Measurements from ENCODE around the gene CXCL6. TPM values are rescaled to one million over a fixed set of nuclear protein-coding genes. Genes with fewer than 3 reads are reported as not detected.

Gene CXCL6
- total RNA-seq, 1 experiment from 2014 or later: 23.4 TPM

DNA sequence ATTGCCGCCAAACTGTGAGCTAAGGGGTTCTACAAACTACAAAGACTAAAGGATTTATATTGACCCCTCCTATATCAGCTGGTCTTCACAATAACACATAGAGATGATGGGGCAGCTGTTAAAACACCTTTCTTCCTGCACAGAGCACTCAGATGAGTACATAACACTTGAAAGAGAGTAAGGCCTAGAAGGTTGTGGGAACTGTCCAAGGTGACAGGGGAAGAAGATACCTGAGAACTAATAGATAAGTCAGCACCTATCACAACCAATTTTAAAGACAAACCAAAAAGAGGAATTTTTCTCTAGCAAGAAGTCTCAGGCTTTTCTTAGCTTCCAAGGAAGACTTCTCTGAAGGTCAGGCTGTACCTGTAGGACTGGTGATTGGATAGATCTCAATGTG is 19.1 kb upstream of the CXCL6 start:
- no peak for TF ChIP-seq EZH2 (IDR thresholded peaks at IDR 0.05; ENCODE audit: low read length, unreplicated experiment)
- TF ChIP-seq, protein P1, sequence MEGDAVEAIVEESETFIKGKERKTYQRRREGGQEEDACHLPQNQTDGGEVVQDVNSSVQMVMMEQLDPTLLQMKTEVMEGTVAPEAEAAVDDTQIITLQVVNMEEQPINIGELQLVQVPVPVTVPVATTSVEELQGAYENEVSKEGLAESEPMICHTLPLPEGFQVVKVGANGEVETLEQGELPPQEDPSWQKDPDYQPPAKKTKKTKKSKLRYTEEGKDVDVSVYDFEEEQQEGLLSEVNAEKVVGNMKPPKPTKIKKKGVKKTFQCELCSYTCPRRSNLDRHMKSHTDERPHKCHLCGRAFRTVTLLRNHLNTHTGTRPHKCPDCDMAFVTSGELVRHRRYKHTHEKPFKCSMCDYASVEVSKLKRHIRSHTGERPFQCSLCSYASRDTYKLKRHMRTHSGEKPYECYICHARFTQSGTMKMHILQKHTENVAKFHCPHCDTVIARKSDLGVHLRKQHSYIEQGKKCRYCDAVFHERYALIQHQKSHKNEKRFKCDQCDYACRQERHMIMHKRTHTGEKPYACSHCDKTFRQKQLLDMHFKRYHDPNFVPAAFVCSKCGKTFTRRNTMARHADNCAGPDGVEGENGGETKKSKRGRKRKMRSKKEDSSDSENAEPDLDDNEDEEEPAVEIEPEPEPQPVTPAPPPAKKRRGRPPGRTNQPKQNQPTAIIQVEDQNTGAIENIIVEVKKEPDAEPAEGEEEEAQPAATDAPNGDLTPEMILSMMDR (conservative IDR thresholded peaks at IDR 0.05; ENCODE audit: low read depth, low read length): no peak
- TF ChIP-seq EZH2phosphoT487 (IDR thresholded peaks at IDR 0.05; ENCODE audit: borderline replicate concordance, low read length): no peak
- peak; percentile 37 for DNase-seq
- Histone ChIP-seq H3K27me3 (ENCODE audit: low read length) (no peaks in the 10 kb centered on the region), H3K4me3 (ENCODE audit: low read length) (no peak overlapping the region), H3K27ac (ENCODE audit: low read length) (peak overlapping the region; percentile 95), H3F3A (ENCODE audit: low read length, unreplicated experiment) (peaks cover 9% of the 10 kb centered on the region), H4K20me1 (ENCODE audit: low read length) (no peaks in the 10 kb centered on the region), H3K79me2 (ENCODE audit: low read length) (no peaks in the 10 kb centered on the region), H3K4me2 (ENCODE audit: low read length) (peak overlapping the region; percentile 23), H2AFZ (ENCODE audit: low read length) (no peak overlapping the region), H3K9ac (ENCODE audit: low read length) (peak overlapping the region; percentile 19; the same call in 1 of the 2 replicates), H3K4me1 (ENCODE audit: insufficient read depth, low read length) (peaks cover 47% of the 10 kb centered on the region), H3K9me3 (ENCODE audit: low read length) (no peaks in the 10 kb centered on the region), H3K9me2 (replicated peaks; ENCODE audit: low read length) (no peaks in the 10 kb centered on the region), H3K36me3 (ENCODE audit: low read depth, low read length) (no peaks in the 10 kb centered on the region)
- no peak for ATAC-seq
- BruUV-seq (replicated peaks): no TSS peak
- CTCF ChIA-PET: no interaction called here
- intact Hi-C loops (cut with micrococcal nuclease): loop anchor here (2.0 kb wide), 1 partner anchor 47 kb away; no protein-coding TSS in a partner anchor
- POLR2A ChIA-PET (ENCODE audit: unreplicated experiment): no interaction called here

DNA sequence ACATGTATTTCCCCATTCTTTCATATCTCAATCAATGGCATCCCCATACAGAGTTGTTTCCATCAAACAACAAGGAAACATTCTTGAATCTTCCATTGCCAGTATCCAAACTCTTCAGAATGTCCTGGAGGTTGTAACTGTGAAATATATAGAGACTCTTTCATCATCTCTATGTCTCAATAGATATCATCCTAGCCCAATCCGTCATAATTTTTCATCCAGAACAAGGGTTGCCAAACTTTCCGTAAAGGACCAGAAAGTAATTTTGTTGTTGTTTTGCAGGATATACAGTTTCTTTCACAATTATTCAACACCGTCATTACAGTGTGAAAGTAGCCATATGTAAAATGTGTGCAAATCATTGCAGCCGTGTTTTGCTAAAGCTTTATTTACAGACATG is 15.2 kb upstream of the CXCL6 start:
- no peak overlapping the region for H3K4me2 ChIP-seq (ENCODE audit: low read length)
- intact Hi-C loops (cut with micrococcal nuclease): no loop called here
- no peak overlapping the region for H3K4me3 ChIP-seq (ENCODE audit: low read length)
- H3K27me3 ChIP-seq (ENCODE audit: low read length): no peaks in the 10 kb centered on the region
- ATAC-seq (no peak), DNase-seq (no peak)
- H3K9ac ChIP-seq (ENCODE audit: low read length): no peak overlapping the region
- BruUV-seq (replicated peaks): no TSS peak
- no peaks in the 10 kb centered on the region for H3K79me2 ChIP-seq (ENCODE audit: low read length)
- POLR2A ChIA-PET (ENCODE audit: unreplicated experiment): no interaction called here
- H4K20me1 ChIP-seq (ENCODE audit: low read length): no peaks in the 10 kb centered on the region
- no peak overlapping the region for H2AFZ ChIP-seq (ENCODE audit: low read length)
- H3K27ac ChIP-seq (ENCODE audit: low read length): no peak overlapping the region
- TF ChIP-seq EZH2phosphoT487 (IDR thresholded peaks at IDR 0.05; ENCODE audit: borderline replicate concordance, low read length): no peak
- no peaks in the 10 kb centered on the region for H3K36me3 ChIP-seq (ENCODE audit: low read depth, low read length)
- no peaks in the 10 kb centered on the region for H3K9me3 ChIP-seq (ENCODE audit: low read length)
- CTCF ChIA-PET: no interaction called here
- peaks cover 22% of the 10 kb centered on the region for H3K4me1 ChIP-seq (ENCODE audit: insufficient read depth, low read length)
- no peaks in the 10 kb centered on the region for H3K9me2 ChIP-seq (replicated peaks; ENCODE audit: low read length)
- H3F3A ChIP-seq (ENCODE audit: low read length, unreplicated experiment): no peaks in the 10 kb centered on the region

DNA sequence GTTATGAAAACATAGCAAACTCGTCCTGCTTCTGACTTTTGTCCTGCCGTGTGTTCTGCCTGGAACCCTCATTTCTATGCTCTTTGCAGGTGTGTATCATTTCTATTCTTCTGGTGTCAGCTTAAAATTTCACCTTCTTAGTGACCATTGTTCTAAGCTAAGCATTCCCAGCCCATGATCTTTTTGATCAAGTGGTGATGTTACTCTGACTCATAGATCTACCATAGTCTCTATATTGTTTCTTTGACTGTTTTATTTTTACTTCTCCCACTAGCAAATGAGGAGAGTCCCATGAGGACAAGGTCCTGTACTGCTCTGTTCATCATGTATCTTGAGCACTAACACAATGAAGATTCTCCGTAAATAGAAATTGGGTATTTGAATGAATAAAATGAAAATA is 14.1 kb upstream of the CXCL6 start:
- ATAC-seq (peak; percentile 72), DNase-seq (peak; percentile 60)
- H3K9me2 ChIP-seq (replicated peaks; ENCODE audit: low read length): no peaks in the 10 kb centered on the region
- CTCF ChIA-PET: interaction anchor here (0.6 to 0.7 kb wide), 2 partner anchors 42 to 148 kb away, joined by 4 to 8 read pairs; no protein-coding TSS in a partner anchor
- intact Hi-C loops (cut with micrococcal nuclease): no loop called here
- peaks cover 1% of the 10 kb centered on the region; the same call in 1 of the 2 replicates for H3K36me3 ChIP-seq (ENCODE audit: low read depth, low read length)
- no peaks in the 10 kb centered on the region for H4K20me1 ChIP-seq (ENCODE audit: low read length)
- BruUV-seq (replicated peaks): no TSS peak
- H3K79me2 ChIP-seq (ENCODE audit: low read length): no peaks in the 10 kb centered on the region
- POLR2A ChIA-PET (ENCODE audit: unreplicated experiment): no interaction called here
- peaks cover 4% of the 10 kb centered on the region for H3K9me3 ChIP-seq (ENCODE audit: low read length)
- peaks cover 12% of the 10 kb centered on the region for H3K4me1 ChIP-seq (ENCODE audit: insufficient read depth, low read length)
- no peak for TF ChIP-seq EZH2phosphoT487 (IDR thresholded peaks at IDR 0.05; ENCODE audit: borderline replicate concordance, low read length)
- no peak for TF ChIP-seq EZH2 (IDR thresholded peaks at IDR 0.05; ENCODE audit: low read length, unreplicated experiment)
- TF ChIP-seq, protein P1 (conservative IDR thresholded peaks at IDR 0.05; ENCODE audit: low read depth, low read length): no peak
- no peak overlapping the region for H2AFZ ChIP-seq (ENCODE audit: low read length)
- H3K9ac ChIP-seq (ENCODE audit: low read length): no peak overlapping the region
- H3K4me2 ChIP-seq (ENCODE audit: low read length): no peak overlapping the region; the same call in 1 of the 2 replicates
- no peak overlapping the region for H3K27ac ChIP-seq (ENCODE audit: low read length)
- no peaks in the 10 kb centered on the region for H3K27me3 ChIP-seq (ENCODE audit: low read length)
- no peak overlapping the region for H3K4me3 ChIP-seq (ENCODE audit: low read length)
- H3F3A ChIP-seq (ENCODE audit: low read length, unreplicated experiment): no peaks in the 10 kb centered on the region

Measured in PC-3 (cell line).